Right cardiac atrium (tissue), 5 donors: ENCODE results near the gene ST7. TPM values are rescaled to one million over a fixed set of nuclear protein-coding genes. Genes with fewer than 3 reads are reported as not detected.
A peak's percentile ranks its signal among the peaks of the same experiment; 100 is the strongest.
"Not testable (repeated sequence)": the region's sequence is repeated elsewhere in the genome, so short reads cannot be mapped to it uniquely, and the experiment has no call there.

Experiments
- ATAC-seq, 2 donors: fragments of 200-7000 bp; cut with Tn5 transposase; one replicate each; pipeline versions ENCODE4 v1.8.0 to v1.9.1; 2020; ENCODE audit warnings: moderate library complexity in 2 of 2, mild to moderate bottlenecking in 1 of 2
- DNase-seq, 3 donors: peaks; one replicate each; pipeline ENCODE4 v3.0.0-alpha.2; 2020
- H3K27ac ChIP-seq: one replicate; pipeline ENCODE4 v1.5.1; 2013; ENCODE audit warnings: mild to moderate bottlenecking, low read length, control low read depth, moderate library complexity
- H3K27me3 ChIP-seq: one replicate; pipeline ENCODE4 v1.6.1; 2013; ENCODE audit not compliant: control insufficient read depth, insufficient read depth
- H3K4me1 ChIP-seq: one replicate; pipeline ENCODE4 v1.6.1; 2013; ENCODE audit warnings: low read length; ENCODE audit not compliant: control insufficient read depth, insufficient read depth
- H3K4me3 ChIP-seq: one replicate; pipeline ENCODE4 v1.5.1; 2013; ENCODE audit warnings: low read length, control low read depth
- H3K9me3 ChIP-seq: one replicate; pipeline ENCODE4 v1.6.1; 2013; ENCODE audit warnings: low read length; ENCODE audit not compliant: control insufficient read depth
- WGBS: extraction: QIAGEN DNeasy Blood & Tissue Kit; methylation state at CpG from one replicate; pipeline ENCODE4 v1.1.7; 2013; 5-methylcytosine and 5-hydroxymethylcytosine counted together
- intact Hi-C, 4 donors: fragments of 100-400 bp; cut with DNase I; formaldehyde crosslinking; loops; one replicate each; pipeline versions ENCODE4 v1.11.0 to v1.14.0; 2022 to 2023
- polyA plus RNA-seq: library from polyadenylated mRNA; stranded (reverse); fragments of 200-250 nt; gene quantifications from one replicate; pipeline ENCODE4 v1.2.3, GENCODE V29; 2013
- total RNA-seq, 4 donors: library from RNA; stranded (reverse); fragmentation: NEBNext Ultra II Directional; extraction: Animal tissue kit (Norgen Biotek cat#: 25700); gene quantifications; one replicate each; pipeline ENCODE4 v1.2.1, GENCODE V29; 2021
- donor health status: healthy with polysubstance abuse.
- donor health status: DM: no; HTN: yes; CAD: no.
- donor health status: DM: no; HTN: no; CAD: no.
- donor health status: DM: no; HTN: yes; CAD: no; lungs with severe emphysema.
- donor health status: DM: yes; HTN: yes; CAD: no.

Gene ST7
- total and polyA plus RNA-seq, 5 donors: 25.0 to 36.8 (median 35.8) TPM

GRCh38 chr7:116929914-116930913 is 23.1 kb upstream of the ST7 start:
- H3K4me3 ChIP-seq: no peak overlapping the region
- H3K4me1 ChIP-seq: no peaks in the 10 kb centered on the region
- peak; percentile 82 to 92 (median 89) for DNase-seq
- H3K27ac ChIP-seq: no peak overlapping the region
- ATAC-seq: peak; percentile 88 to 90
- WGBS: 30% methylated on average over 25 of the region's 25 CpGs
- no peaks in the 10 kb centered on the region for H3K27me3 ChIP-seq
- intact Hi-C loops: loop anchor here in 3 of 4 donors (2.0 to 10.0 kb wide), 4 partner anchors 55 to 192 kb away; no protein-coding TSS in a partner anchor
- H3K9me3 ChIP-seq: no peaks in the 10 kb centered on the region

GRCh38 chr7:116932566-116932965 is 20.7 kb upstream of the ST7 start:
- H3K27ac ChIP-seq: no peak overlapping the region
- DNase-seq: no peak
- WGBS: 96% methylated on average over 7 of the region's 7 CpGs
- H3K4me3 ChIP-seq: no peak overlapping the region
- no peaks in the 10 kb centered on the region for H3K27me3 ChIP-seq
- no peaks in the 10 kb centered on the region for H3K9me3 ChIP-seq
- ATAC-seq: no peak
- intact Hi-C loops: loop anchor here in 2 of 4 donors (5.0 to 10.0 kb wide), 3 partner anchors 52 to 190 kb away; no protein-coding TSS in a partner anchor
- H3K4me1 ChIP-seq: no peaks in the 10 kb centered on the region

- H3K27me3 ChIP-seq: no peaks in the 10 kb centered on the region
- H3K4me1 ChIP-seq: no peaks in the 10 kb centered on the region
- H3K4me3 ChIP-seq: no peak overlapping the region
- no peaks in the 10 kb centered on the region for H3K9me3 ChIP-seq
- intact Hi-C loops: loop anchor here in 2 of 4 donors (5.0 to 10.0 kb wide), 3 partner anchors 51 to 189 kb away; no protein-coding TSS in a partner anchor
- DNase-seq: no peak
- no peak overlapping the region for H3K27ac ChIP-seq
- 98% methylated on average over 3 of the region's 3 CpGs for WGBS
- no peak for ATAC-seq
Measured at GRCh38 chr7:116933465-116933864, 19.8 kb upstream of the ST7 start.

- Histone ChIP-seq H3K27ac (no peak overlapping the region), H3K4me3 (no peak overlapping the region), H3K9me3 (no peaks in the 10 kb centered on the region), H3K27me3 (no peaks in the 10 kb centered on the region), H3K4me1 (no peaks in the 10 kb centered on the region)
- no peak for ATAC-seq
- WGBS: 60% methylated on average over 2 of the region's 2 CpGs
- DNase-seq: no peak
- intact Hi-C loops: loop anchor here in 2 of 4 donors (5.0 to 10.0 kb wide), 3 partner anchors 50 to 188 kb away; no protein-coding TSS in a partner anchor
Measured at GRCh38 chr7:116934580-116934979, 18.7 kb upstream of the ST7 start.

GRCh38 chr7:116936844-116937243 is 16.5 kb upstream of the ST7 start:
- H3K9me3 ChIP-seq, DNase-seq, H3K27me3 ChIP-seq, H3K4me3 ChIP-seq, H3K4me1 ChIP-seq, H3K27ac ChIP-seq, ATAC-seq: not testable (repeated sequence)
- intact Hi-C loops: loop anchor here in 1 of 4 donors (10.0 kb wide), 1 partner anchor 48 kb away; no protein-coding TSS in a partner anchor
- WGBS: 69% methylated on average over 4 of the region's 4 CpGs

- intact Hi-C loops: loop anchor here in 1 of 4 donors (10.0 kb wide), 1 partner anchor 46 kb away; no protein-coding TSS in a partner anchor
- ATAC-seq: no peak
- WGBS: 87% methylated on average over 2 of the region's 2 CpGs
Measured at GRCh38 chr7:116938678-116939077, 14.6 kb upstream of the ST7 start.

GRCh38 chr7:116940689-116941370 is 12.5 kb upstream of the ST7 start:
- Histone ChIP-seq H3K4me1 (no peaks in the 10 kb centered on the region), H3K27ac (no peak overlapping the region), H3K27me3 (no peaks in the 10 kb centered on the region), H3K9me3 (no peaks in the 10 kb centered on the region), H3K4me3 (no peak overlapping the region)
- no peak for ATAC-seq
- DNase-seq: no peak
- intact Hi-C loops: no loop called here
- WGBS: 82% methylated on average over 8 of the region's 8 CpGs

More at GRCh38 chr7:116938678-116939077, 14.6 kb upstream of the ST7 start:
- H3K9me3 ChIP-seq: no peaks in the 10 kb centered on the region
- no peaks in the 10 kb centered on the region for H3K4me1 ChIP-seq
- H3K4me3 ChIP-seq: no peak overlapping the region
- no peak for DNase-seq
- no peak overlapping the region for H3K27ac ChIP-seq
- H3K27me3 ChIP-seq: no peaks in the 10 kb centered on the region

- ATAC-seq: no peak
- no peak overlapping the region for H3K4me3 ChIP-seq
Measured at GRCh38 chr7:116942504-116942903, 10.8 kb upstream of the ST7 start.

GRCh38 chr7:116948934-116949333 is 4.4 kb upstream of the ST7 start:
- WGBS: 44% methylated on average over 3 of the region's 3 CpGs
- no peaks in the 10 kb centered on the region for H3K9me3 ChIP-seq
- peak; percentile 32 to 69 (median 66) for DNase-seq
- H3K27me3 ChIP-seq: no peaks in the 10 kb centered on the region
- H3K4me3 ChIP-seq: no peak overlapping the region
- H3K4me1 ChIP-seq: no peaks in the 10 kb centered on the region
- peak overlapping the region; percentile 8 for H3K27ac ChIP-seq
- peak; percentile 85 for ATAC-seq
- intact Hi-C loops: no loop called here

More at GRCh38 chr7:116942504-116942903, 10.8 kb upstream of the ST7 start:
- peak overlapping the region; percentile 52 for H3K27ac ChIP-seq
- DNase-seq: no peak
- 61% methylated on average over 2 of the region's 2 CpGs for WGBS
- no peaks in the 10 kb centered on the region for H3K9me3 ChIP-seq
- intact Hi-C loops: no loop called here
- no peaks in the 10 kb centered on the region for H3K4me1 ChIP-seq
- no peaks in the 10 kb centered on the region for H3K27me3 ChIP-seq

GRCh38 chr7:116949941-116950801 is 3.1 kb upstream of the ST7 start:
- Histone ChIP-seq H3K4me1 (no peaks in the 10 kb centered on the region), H3K4me3 (no peak overlapping the region), H3K9me3 (no peaks in the 10 kb centered on the region), H3K27ac (peak overlapping the region; percentile 93), H3K27me3 (no peaks in the 10 kb centered on the region)
- intact Hi-C loops: no loop called here
- 73% methylated on average over 9 of the region's 9 CpGs for WGBS
- DNase-seq: no peak
- no peak for ATAC-seq
